Measurements from ENCODE around the gene KCNK1. TPM values are rescaled to one million over a fixed set of nuclear protein-coding genes. Genes with fewer than 3 reads are reported as not detected.

The KCNK1 gene
- total and polyA plus RNA-seq, 2 of the 13 experiments (the other 11 are each of a cell fraction or from before 2014, with no cell fraction given): not detected

GRCh38 chr1:233627376-233627775, 13.5 kb downstream of the KCNK1 start (continued):
- no peak for TF ChIP-seq PRMT3 (CRISPR knock-in tag; IDR thresholded peaks at IDR 0.05; ENCODE audit: borderline replicate concordance, low read depth)
- TF ChIP-seq NFE2L1 (CRISPR knock-in tag; IDR thresholded peaks at IDR 0.05; ENCODE audit: borderline replicate concordance): no peak
- TF ChIP-seq ISL2 (CRISPR knock-in tag; IDR thresholded peaks at IDR 0.05): no peak
- no peak for TF ChIP-seq HNF1B (CRISPR knock-in tag; IDR thresholded peaks at IDR 0.05)
- no peak for TF ChIP-seq DRAP1 (CRISPR knock-in tag; IDR thresholded peaks at IDR 0.05)
- TF ChIP-seq ZIK1 (CRISPR knock-in tag; IDR thresholded peaks at IDR 0.05; ENCODE audit: borderline replicate concordance, low read depth): no peak
- no peak for TF ChIP-seq MLLT10 (CRISPR knock-in tag; IDR thresholded peaks at IDR 0.05)
- TF ChIP-seq TRIM24 (CRISPR knock-in tag; IDR thresholded peaks at IDR 0.05): no peak
- TF ChIP-seq TAF1 (CRISPR knock-in tag; IDR thresholded peaks at IDR 0.05): no peak
- TF ChIP-seq NFE2 (CRISPR knock-in tag; IDR thresholded peaks at IDR 0.05): no peak
- no peak for TF ChIP-seq ZNF781 (CRISPR knock-in tag; IDR thresholded peaks at IDR 0.05; ENCODE audit: borderline replicate concordance, not compliant biosample characterization)

GRCh38 chr1:233627823-233628222, 13.9 kb downstream of the KCNK1 start:
- Histone ChIP-seq H3K4me2 (ENCODE audit: low read depth, low read length) (no peak overlapping the region), H2AFZ (ENCODE audit: low read length) (no peak overlapping the region), H4K20me1 (ENCODE audit: insufficient read depth, low read length) (no peaks in the 10 kb centered on the region), H3K9ac (ENCODE audit: insufficient read depth, low read depth, low read length) (no peak overlapping the region), H3K36me3 (replicated peaks in 1 of 2; ENCODE audit: control insufficient read depth in 1 of 2, insufficient read depth in 2 of 2, low read length in 2 of 2) (no peaks in the 10 kb centered on the region), H3K27ac (ENCODE audit: extremely low read length, insufficient read depth, low read length) (no peak overlapping the region), H3K79me2 (ENCODE audit: insufficient read depth, low read length) (no peaks in the 10 kb centered on the region), H3K9me3 (ENCODE audit: low read length) (no peaks in the 10 kb centered on the region), H3K4me3 (replicated peaks in 1 of 3; ENCODE audit: insufficient read depth in 1 of 3, low read depth in 2 of 3, low read length in 3 of 3) (no peak overlapping the region), H3K4me1 (ENCODE audit: insufficient read depth, low read length) (no peaks in the 10 kb centered on the region), H3K27me3 (ENCODE audit: control insufficient read depth in 1 of 2, insufficient read depth in 2 of 2, low read length in 2 of 2) (peaks cover 0 to 7% of the 10 kb centered on the region in 2 experiments; a peak in 1 of 5 replicates)
- DNase-seq (ENCODE audit: low spot score): no peak
- ChIA-PET POLR2A (no interaction called here), CTCF (ENCODE audit: low intra/inter-chr PET ratio, low total read pairs) (no interaction called here)
- ATAC-seq: no peak
- 42% methylated on average over 3 of the region's 4 CpGs for WGBS (ENCODE audit: low lambda C conversion rate)
- in situ Hi-C loops (cut with HindIII; ENCODE audit: extremely low pct_ligation_motif_present, low pct_unique_long_range_greater_than_20kb) (no loop called here), intact Hi-C loops (cut with micrococcal nuclease; ENCODE audit: unreplicated experiment) (no loop called here)
- no peak for FAIRE-seq
- TF ChIP-seq DRAP1 (CRISPR knock-in tag; IDR thresholded peaks at IDR 0.05) (no peak), NAIF1 (CRISPR knock-in tag; IDR thresholded peaks at IDR 0.05; ENCODE audit: borderline replicate concordance) (no peak), MIXL1 (CRISPR knock-in tag; IDR thresholded peaks at IDR 0.05) (no peak), ZBTB14 (CRISPR knock-in tag; IDR thresholded peaks at IDR 0.05) (no peak), LCORL (IDR thresholded peaks at IDR 0.05) (no peak), LCORL (CRISPR knock-in tag; IDR thresholded peaks at IDR 0.05) (no peak), ARNT (IDR thresholded peaks at IDR 0.05) (no peak), ZNF572 (CRISPR knock-in tag; IDR thresholded peaks at IDR 0.05) (no peak), ZNF7 (CRISPR knock-in tag; IDR thresholded peaks at IDR 0.05) (no peak), ZNF225 (CRISPR knock-in tag; IDR thresholded peaks at IDR 0.05) (no peak), ZNF264 (CRISPR knock-in tag; IDR thresholded peaks at IDR 0.05) (no peak), ZNF567 (CRISPR knock-in tag; IDR thresholded peaks at IDR 0.05; ENCODE audit: borderline replicate concordance) (no peak), HOXD1 (CRISPR knock-in tag; IDR thresholded peaks at IDR 0.05) (no peak), ESRRA (CRISPR knock-in tag; IDR thresholded peaks at IDR 0.05; ENCODE audit: low read depth) (no peak), TBX3 (IDR thresholded peaks at IDR 0.05; ENCODE audit: borderline replicate concordance) (no peak)
- no TSS peak for BruUV-seq (replicated peaks)
